ENCODE data around the gene CACNA2D3.

DNA sequence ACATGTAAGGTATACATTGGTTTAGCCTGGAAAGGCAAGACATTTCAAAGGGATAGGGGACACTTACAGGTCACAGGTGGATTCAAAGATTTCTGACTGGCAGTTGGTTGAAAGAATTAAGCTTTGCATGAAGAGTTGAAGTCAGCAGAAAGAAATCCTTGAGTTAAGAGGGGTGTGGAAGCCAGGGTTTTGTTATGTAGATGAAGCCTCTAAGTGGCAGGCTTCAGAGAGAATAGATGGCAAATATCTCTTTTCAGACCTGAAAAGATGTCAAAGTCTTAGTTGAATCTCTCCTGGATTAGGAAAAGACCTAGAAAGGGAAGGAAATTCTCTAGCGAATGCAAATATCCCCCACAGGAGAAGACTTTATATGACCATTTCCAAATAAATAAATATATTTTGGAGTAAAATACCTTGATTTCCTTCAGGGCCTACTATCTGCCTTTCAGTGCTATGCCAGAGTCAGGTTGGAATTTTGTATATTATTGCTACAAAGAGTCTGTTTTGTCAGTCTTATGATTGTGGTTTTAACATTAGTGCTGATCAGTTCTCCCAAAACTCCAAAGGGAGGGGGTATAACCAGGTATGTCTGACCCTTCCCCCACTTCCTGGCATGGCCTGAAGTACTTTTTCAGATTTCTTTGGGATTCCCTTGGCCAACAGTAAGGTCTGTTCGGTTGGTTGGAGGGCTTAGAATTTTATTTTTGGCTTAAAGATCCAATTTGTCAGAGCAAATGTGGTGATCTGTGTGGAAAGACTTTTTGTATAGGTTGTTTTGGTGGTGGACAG lies 519.1 kb downstream of the CACNA2D3 start:
- TF ChIP-seq POLR2A (IDR thresholded peaks at IDR 0.05; ENCODE audit: low read length) = no peak
- no peak for TF ChIP-seq GATA1 (IDR thresholded peaks at IDR 0.05; ENCODE audit: low read depth, low read length)
